ENCODE data around the gene SIGLEC10.
"Not testable (repeated sequence)": the region's sequence is repeated elsewhere in the genome, so short reads cannot be mapped to it uniquely, and the experiment has no call there.

SIGLEC10 gene, protein sequence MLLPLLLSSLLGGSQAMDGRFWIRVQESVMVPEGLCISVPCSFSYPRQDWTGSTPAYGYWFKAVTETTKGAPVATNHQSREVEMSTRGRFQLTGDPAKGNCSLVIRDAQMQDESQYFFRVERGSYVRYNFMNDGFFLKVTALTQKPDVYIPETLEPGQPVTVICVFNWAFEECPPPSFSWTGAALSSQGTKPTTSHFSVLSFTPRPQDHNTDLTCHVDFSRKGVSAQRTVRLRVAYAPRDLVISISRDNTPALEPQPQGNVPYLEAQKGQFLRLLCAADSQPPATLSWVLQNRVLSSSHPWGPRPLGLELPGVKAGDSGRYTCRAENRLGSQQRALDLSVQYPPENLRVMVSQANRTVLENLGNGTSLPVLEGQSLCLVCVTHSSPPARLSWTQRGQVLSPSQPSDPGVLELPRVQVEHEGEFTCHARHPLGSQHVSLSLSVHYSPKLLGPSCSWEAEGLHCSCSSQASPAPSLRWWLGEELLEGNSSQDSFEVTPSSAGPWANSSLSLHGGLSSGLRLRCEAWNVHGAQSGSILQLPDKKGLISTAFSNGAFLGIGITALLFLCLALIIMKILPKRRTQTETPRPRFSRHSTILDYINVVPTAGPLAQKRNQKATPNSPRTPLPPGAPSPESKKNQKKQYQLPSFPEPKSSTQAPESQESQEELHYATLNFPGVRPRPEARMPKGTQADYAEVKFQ

DNA sequence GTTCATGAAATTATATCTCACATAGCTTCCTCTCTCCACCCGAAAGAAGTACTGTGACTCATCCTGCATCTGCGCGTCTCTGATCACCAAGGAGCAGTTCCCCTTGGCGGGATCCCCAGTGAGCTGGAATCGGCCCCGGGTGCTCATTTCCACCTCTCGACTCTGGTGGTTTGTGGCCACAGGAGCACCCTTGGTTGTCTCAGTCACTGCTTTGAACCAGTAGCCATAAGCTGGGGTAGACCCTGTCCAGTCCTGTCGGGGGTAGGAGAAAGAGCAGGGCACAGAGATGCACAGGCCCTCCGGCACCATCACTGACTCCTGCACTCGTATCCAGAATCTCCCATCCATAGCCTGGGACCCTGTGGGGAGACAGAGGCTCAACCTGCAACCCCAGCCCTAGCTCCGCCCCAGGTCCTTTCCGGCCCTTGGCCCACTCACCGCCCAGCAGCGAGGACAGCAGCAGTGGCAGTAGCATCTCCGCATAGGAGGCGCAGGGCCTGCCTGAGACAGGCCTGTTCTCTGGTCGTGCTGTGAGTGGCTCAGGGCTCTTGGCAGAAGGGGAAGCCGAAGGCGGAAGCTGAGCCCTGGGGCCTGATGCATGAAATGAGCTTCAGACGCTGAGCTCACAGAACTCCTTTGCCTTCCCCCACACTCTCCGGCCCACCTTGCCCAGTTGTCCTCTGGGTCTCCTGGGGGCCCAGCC, at the start of gene SIGLEC10:
TSS of gene SIGLEC10 (minus strand) at position 536 of the 703 bp plus-strand sequence. CDS start at position 475, 61 bp downstream.
- peak in 1 of 2 donors; percentile 74 for DNase-seq

DNA sequence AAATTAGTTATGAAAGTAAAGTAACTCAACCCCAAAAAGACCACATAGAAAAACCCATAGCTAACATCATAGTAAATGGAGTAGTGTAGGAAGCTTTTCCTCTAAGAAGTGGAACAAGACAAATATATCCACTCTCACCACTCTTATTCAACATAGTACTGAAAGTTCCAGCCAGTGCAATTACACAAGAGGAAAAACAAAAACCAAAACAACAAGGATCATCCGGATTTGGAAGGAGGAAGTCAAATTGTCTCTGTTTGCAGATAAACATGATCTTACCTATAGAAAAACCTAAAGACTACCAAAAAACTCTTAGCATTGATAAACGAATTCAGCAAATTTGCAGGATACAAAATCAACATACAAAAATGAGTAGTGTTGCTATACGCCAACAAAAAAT, 49.3 kb upstream of the SIGLEC10 start:
- DNase-seq, result no peak

DNA sequence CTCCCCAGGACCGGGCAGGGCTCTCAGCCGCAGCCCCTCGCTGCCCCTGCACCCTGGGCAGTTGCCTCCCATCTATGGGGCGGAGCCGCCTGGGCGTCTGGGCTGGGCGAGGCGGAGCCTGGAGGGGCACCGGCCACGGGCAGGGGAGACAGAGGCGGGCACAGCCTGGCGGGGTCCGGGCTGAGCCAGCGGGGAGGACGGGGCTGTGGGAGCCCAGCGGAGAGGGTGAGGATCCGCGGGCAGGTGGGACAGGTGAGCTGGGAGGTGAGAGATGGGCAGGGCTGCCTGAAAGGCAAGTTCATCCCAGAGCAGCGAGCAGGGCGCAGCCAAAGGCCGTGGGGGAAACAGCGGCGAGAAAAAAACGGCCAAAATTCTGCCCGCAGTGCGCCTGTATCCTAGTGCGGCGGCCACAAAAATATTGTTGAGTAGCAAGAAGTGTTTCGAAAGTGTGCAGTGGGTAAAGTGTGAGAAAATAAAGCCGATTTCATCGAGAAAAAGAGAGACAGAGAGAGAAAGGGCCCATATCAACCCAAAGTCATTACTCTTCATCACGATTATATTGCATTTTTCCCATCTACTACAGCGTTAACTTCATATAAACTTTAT, 46.6 kb upstream of the SIGLEC10 start:
- DNase-seq, result not testable (repeated sequence)

- DNase-seq, result no peak
These were observed 45.2 kb upstream of the SIGLEC10 start for GRCh38 chr19:51462681-51463080.

- DNase-seq, result no peak
These were observed 44.8 kb upstream of the SIGLEC10 start for GRCh38 chr19:51462276-51462675.

DNA sequence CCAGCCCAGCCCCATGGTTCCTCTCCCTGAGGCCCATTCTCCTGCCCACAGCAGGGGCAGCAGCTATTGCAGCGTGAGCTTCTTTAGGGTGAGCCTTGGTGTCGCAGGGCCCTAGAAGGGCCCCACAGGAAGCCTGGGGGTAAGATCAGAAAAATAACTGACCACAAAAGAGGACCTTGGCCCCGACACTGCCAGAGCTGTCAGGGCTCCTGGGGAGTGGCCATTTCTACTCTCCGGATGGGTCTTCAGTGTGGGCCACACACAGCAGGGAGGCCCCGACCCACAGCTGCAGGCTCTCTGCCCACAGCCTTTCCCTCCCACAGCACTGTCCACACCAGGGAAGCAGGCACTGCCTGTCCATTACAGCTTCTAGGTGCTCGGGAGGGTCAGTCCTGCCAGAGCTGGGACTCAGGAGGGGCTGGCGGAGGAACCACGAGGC, 44.3 kb upstream of the SIGLEC10 start:
- peak in 1 of 2 donors; percentile 19 for DNase-seq

- no peak for DNase-seq
These were observed 42.9 kb upstream of the SIGLEC10 start for GRCh38 chr19:51460164-51460992.

- DNase-seq, result no peak
These were observed 41.6 kb upstream of the SIGLEC10 start for GRCh38 chr19:51458899-51459505.

GRCh38 chr19:51458051-51458645, 40.7 kb upstream of the SIGLEC10 start, which contains the start of gene SIGLEC8:
TSS of gene SIGLEC8 (minus strand) at chr19:51458454. CDS start at chr19:51458387, 67 bp downstream.
- no peak for DNase-seq

GRCh38 chr19:51457351-51458013, 40.0 kb upstream of the SIGLEC10 start:
- no peak for DNase-seq

DNA sequence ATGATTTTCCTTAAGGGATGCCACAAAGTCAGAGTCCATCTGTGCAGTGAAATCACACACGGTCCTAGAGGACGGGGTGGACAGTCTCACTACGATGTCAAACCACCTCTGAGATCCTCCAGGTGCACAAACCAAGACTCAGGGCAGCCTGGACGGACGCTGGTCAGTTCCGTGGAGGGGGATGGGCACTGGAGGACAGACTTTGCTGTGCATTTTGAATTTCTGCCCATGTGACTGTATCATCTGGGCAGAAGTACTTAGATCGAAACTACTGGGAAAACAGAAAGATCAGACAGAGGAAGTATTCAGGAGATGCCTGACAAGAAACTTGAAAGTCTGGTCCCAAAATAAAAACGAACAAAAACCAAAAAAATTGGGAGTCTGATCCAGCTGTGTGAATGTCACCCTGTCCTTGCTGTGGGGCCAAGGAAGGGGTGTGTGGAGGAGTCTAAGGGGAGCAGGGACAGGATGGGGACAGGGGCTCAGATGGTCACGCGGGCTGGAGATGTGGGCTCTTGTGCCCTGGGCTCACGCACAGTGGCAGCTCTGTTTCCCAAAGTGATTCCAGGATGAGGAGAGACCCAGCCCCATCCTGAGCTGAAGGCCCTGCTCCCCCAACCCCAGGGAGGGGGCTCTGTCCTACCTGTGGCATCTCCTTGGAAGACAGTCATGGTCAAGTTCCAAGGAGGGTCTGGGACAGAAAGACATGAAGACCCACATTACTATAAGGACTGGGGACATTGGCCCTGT, 39.3 kb upstream of the SIGLEC10 start:
- DNase-seq, result no peak

GRCh38 chr19:51450730-51451307, 33.4 kb upstream of the SIGLEC10 start:
- no peak for DNase-seq

- no peak for DNase-seq
These were observed 31.1 kb upstream of the SIGLEC10 start for GRCh38 chr19:51448411-51449016.

GRCh38 chr19:51448011-51448410, 30.6 kb upstream of the SIGLEC10 start:
- DNase-seq, result no peak

DNA sequence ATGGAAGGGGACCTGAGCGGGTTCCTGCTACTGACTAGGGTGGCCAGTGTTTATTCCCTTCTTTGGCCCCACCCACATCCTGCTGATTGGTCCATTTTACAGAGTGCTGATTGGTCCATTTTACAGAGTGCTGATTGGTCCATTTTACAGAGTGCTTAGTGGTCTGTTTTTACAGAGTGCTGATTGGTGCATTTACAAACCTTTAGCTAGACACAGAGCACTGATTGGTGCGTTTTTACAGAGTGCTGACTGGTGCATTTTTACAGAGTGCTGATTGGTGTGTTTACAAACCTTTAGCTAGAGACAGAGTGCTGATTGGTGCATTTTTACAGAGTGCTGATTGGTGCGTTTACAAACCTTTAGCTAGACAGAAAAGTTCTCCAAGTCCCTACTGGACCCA, 30.1 kb upstream of the SIGLEC10 start:
- not testable (repeated sequence) for DNase-seq

DNA sequence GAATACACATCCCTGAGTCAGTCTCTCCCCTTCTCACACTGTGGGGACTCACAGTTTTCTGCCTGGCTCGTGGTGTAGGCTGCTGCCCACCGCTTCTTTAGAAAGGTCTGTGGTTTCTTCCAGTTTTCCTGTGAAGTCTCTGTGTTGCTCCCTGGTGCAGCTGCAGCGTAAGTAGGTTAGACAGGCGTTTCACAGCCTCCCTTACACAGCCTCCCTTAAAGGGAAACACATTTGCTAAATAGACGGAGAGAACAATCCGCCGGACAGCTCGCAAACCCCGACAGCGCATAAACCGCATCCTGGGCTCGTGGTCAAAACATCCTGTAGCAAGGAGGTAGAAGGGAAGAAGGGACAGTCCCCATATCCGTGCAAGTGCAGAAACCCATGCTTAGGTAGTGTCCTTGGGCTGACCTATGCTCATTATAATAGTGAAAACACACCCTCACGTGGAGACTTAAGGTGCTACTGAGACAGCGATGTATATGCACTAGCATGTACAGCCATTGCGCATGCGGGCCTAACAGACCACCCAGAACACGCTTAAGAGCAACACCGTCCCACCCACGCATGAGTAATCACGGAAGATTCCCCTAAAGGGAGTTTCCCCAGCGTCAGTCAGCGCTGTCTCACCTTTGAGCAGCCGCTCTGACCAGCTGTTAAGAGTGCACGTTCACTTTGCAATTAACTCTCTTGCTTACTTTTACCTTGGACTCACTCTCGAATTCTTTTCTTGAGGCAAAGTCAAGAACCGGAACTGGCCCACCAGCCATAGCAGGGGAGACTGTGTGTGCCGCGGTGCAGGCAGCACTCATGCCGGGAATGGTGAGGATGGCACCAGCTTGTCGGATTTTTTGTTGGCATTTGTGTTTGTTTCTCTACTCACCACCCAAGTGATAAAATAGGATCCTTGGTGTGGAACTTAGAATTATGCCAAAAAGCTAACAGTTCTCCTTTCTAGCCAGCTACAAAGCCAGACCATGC, 24.3 kb upstream of the SIGLEC10 start:
- DNase-seq, result peak; percentile 81 to 87

- DNase-seq, result no peak
These were observed 23.5 kb upstream of the SIGLEC10 start for GRCh38 chr19:51440846-51441409.
